Activated T-cell treated with anti-CD3 and anti-CD28 coated beads for 24 hours (primary cell): ENCODE measurements around the gene SLCO2B1.

ENCODE experiments used
- DNase-seq: peaks from one replicate; pipeline ENCODE4 v3.0.0-alpha.2; 2020; ENCODE audit warnings: low read depth

Gene SLCO2B1

GRCh38 chr11:75145196-75145971 is 5.5 kb upstream of the SLCO2B1 start:
- DNase-seq: no peak

- no peak for DNase-seq
Observed at GRCh38 chr11:75145972-75146519, 4.9 kb upstream of the SLCO2B1 start.

DNA sequence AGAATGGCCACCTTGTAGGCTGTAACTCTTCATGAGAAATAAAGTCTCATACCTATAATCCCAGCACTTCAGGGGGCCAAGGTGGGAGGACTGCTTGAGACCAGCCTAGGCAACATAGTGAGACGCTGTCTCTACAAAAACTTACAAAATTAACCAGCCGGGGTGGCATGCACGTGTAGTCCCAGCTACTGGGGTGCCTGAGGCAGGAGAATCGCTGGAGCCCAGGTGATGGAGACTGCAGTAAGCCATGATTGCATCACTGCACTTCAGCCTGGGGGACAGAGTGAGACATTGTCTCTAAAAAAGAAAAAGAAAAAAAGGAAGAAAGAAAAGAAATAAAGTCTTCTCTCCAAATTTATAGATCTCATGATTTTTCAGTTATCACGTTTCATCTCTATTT is 4.2 kb upstream of the SLCO2B1 start:
- no peak for DNase-seq

GRCh38 chr11:75147191-75147874 is 3.6 kb upstream of the SLCO2B1 start:
- DNase-seq: no peak

DNA sequence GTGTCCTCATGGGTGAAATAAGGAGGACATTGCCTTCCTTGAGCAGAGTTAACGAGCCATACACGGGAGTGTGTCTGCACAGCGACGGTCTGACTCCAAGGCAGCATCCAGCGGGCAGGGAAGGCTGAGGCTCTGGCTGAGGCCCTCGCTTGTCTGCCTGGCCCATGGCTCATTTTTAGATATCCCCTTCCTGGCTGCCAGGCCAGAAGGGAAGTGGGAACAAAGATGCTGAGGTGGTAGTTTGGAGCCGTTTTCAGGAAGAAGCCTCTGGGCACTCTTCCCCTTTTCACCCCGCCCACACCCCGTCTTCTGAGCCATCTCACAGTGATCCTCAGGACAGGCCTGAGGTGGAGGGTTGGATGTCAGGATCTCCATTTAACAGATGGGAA is 3.0 kb upstream of the SLCO2B1 start:
- DNase-seq: no peak

GRCh38 chr11:75148436-75148983 is 2.4 kb upstream of the SLCO2B1 start:
- DNase-seq: no peak

- no peak for DNase-seq
Observed at GRCh38 chr11:75149766-75150465, 991 bp upstream of the SLCO2B1 start.

DNA sequence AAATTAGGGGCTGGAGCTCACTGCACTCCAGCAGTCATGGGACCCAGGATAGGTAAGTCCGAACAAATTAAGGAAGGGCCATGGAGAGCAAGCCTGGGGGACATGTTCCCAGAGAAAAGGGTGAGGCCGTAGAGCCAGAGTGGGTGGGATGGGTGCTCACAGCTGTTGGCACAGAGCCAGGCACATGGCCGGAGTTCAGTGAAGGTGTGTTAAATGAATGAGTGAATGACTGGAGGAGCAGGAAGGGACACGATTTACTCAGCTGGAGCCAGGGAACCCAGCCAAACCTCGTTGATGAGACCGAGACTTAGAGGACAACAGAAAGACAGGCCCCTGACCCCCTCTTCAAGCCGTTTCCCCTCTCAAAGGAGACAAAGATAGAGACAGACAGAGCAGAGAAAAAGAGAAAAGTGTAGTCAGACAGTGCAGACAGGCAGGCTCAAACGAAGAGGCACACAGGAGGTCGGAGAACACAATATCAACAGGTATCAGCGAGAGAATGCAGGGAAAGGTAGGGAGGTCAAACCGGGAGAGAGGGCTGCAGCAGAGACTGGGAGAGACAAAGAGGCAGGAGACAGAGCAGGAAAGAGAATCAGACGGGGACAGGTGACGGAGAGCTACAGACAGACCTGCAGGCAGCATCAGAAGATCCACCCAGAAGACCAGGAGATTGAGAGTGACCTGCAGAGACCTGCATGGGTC is 590 bp downstream of the SLCO2B1 start:
- DNase-seq: no peak

GRCh38 chr11:75152090-75152489 is 1.2 kb downstream of the SLCO2B1 start:
- no peak for DNase-seq

DNA sequence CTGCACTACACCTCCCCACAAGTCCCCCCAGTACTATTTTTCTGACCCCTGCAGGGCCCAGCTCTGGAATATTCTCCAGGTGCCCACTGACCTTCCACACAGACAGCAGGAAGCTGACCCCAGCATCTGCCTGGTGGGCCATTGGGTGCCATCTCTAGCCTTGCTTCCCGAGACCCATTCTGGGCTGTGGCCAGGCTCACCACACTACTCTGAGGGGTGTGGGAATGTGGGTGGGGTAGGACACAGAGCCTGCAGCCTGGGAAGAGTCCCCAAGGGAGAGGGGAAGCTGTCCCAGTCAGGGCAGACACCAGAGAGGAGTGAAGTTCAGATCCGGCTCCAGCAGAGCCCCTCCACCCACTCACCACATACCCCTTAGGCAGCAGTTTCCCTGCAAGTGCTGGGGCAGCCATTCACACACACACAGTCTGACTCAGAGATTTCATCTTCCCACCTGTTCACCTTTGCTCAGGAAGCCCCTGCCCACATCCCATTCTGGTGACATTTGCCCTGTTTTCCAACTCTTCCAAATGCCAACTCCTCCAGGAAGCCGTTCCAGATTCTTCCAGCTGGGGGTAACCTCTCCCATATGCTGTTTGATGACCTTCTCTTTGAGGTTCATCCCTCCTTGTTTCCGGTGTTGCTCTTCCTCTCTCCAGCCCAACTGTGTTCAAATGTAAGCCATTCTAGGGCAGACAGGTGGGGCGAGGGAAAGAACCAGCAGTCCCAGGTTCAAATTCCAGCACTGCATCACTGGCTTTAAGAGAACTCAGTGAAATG is 1.9 kb downstream of the SLCO2B1 start:
- DNase-seq: no peak

- no peak for DNase-seq
Observed at GRCh38 chr11:75154646-75155569, 4.0 kb downstream of the SLCO2B1 start.

DNA sequence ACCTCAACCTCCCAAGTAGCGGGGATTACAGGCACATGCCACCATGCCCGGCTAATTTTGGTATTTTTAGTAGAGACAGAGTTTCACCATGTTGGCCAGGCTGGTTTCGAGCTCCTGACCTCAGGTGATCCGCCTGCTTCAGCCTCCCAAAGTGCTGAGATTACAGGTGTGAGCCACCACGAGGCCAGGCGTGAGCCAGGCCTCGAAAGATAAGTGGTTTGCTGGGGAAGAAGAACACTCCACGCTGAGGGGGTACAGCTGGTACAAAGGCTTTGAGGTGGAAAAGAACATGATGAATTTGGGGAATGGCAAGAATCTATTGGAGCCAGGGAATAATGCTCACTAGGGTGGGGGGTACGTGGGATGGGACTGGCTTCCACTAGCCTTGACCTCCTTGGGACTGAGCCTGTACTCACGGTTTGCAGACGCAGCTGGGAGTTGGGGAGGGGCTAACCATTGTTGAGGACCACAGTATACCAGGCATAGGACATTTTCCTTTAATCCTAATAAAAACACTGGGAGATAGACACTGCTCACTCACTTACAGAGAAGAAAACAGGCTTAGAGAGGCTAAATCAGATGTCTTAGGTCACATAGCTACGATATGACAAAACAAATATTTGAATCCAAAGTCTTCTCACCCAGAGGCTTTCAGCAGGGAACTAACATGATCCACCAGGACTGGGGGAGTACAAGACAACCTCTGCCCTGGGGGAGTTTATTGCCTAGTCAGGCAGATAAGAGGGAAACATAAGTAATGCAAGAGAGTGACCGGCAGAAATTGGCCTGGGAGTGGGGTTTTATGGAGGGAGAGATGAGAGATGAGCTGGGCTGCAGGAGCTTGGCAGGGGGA is 4.9 kb downstream of the SLCO2B1 start:
- DNase-seq: no peak

- DNase-seq: no peak
Observed at GRCh38 chr11:75158241-75158640, 7.3 kb downstream of the SLCO2B1 start.

GRCh38 chr11:75158696-75159150 is 7.8 kb downstream of the SLCO2B1 start:
- DNase-seq: no peak

DNA sequence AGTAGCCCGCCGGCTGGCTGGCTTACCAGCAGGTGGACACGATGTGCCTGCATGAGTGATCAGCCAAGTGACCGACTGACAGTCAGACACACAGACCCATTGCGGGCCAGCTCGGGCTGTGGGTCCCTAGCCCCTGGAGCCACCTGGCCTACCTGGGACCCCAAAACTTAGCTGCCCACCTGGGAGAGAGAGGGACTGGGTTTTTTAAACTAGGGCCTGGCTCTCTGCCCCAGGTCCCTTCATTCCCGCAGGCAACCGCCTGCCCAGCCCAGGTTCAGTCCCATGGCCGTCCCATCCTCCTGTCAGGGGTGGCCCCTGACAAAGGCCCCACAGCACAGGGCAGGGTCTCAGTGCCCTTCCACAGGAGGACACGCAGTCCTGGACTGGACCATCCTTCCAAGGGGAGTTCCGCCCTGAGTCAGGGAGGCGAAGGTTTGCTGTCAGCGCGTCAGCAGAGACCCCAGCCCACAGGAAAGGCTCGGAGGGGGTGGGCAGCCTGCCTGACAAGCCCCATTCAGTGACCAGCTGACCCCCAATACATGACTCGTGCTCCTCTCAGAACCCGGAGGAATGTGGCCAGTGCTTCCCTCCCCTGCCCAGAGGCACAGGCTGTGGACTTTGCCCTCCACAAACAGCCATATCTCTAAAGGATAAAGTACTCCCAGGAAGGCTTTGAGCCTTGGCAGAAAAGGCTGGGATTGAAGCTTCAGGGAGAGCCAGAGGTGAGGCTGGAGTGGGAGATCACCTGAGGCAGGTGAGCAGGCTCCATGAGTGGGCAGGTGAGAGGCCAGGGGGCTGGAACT is 8.4 kb downstream of the SLCO2B1 start:
- no peak for DNase-seq

DNA sequence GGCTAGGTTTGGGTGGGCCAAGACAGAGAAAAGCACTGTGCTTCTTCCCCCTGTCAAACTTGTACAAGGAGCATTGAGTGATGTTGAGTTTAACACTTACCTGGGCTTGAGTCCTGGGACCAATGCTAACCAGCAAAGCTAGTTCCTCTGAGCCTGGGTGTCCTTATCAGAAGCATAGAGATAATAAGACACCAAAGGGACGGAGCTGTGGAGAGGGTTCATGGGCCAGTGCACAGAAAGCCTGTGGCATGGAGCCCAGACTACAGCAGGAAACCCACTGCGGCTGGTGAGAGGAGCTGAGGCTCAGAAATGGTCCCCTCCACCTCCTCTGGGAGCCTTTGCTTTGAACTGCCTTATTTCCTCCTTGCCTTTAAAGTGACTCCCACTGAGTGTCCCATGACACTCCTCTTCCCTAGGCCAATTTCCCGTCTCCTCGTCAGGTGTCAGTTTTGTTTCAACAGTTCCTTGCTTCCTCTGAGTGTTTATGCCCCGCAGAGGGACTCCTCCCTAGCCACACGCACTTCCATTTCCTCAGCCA is 9.4 kb downstream of the SLCO2B1 start:
- no peak for DNase-seq

- DNase-seq: no peak
Observed at GRCh38 chr11:75160880-75161279, 10.0 kb downstream of the SLCO2B1 start.
